Non-pigmented ciliary epithelial cell (primary cell): ENCODE results near the gene TBATA.
"Not testable (repeated sequence)": the region's sequence is repeated elsewhere in the genome, so short reads cannot be mapped to it uniquely, and the experiment has no call there.

Experiments used
- DNase-seq: peaks from one replicate; pipeline ENCODE4 v3.0.0-alpha.2; 2010; ENCODE audit warnings: low read depth

Gene TBATA

GRCh38 chr10:70778267-70778924, 6.8 kb downstream of the TBATA start:
- no peak for DNase-seq

GRCh38 chr10:70777063-70777875, 7.9 kb downstream of the TBATA start:
- no peak for DNase-seq

- DNase-seq = no peak
These were observed 8.6 kb downstream of the TBATA start for GRCh38 chr10:70776455-70777005.

GRCh38 chr10:70775679-70776454, 9.3 kb downstream of the TBATA start:
- DNase-seq = no peak

- no peak for DNase-seq
These were observed 10.1 kb downstream of the TBATA start for GRCh38 chr10:70774810-70775678.

GRCh38 chr10:70773965-70774809, 11.0 kb downstream of the TBATA start:
- DNase-seq = no peak

- no peak for DNase-seq
These were observed 11.7 kb downstream of the TBATA start for GRCh38 chr10:70773461-70773860.

- DNase-seq = no peak
These were observed 12.6 kb downstream of the TBATA start for GRCh38 chr10:70772627-70773026.

- DNase-seq = no peak
These were observed 13.6 kb downstream of the TBATA start for GRCh38 chr10:70771311-70772194.

- not testable (repeated sequence) for DNase-seq
These were observed 14.7 kb downstream of the TBATA start for GRCh38 chr10:70770516-70770915.

- no peak for DNase-seq
These were observed 15.2 kb downstream of the TBATA start for GRCh38 chr10:70770001-70770400.

- no peak for DNase-seq
These were observed 16.1 kb downstream of the TBATA start for GRCh38 chr10:70769121-70769520.

GRCh38 chr10:70768026-70768685, 17.0 kb downstream of the TBATA start:
- DNase-seq = not testable (repeated sequence)

GRCh38 chr10:70765794-70766594, 19.2 kb downstream of the TBATA start:
- no peak for DNase-seq

GRCh38 chr10:70763567-70763966, 21.6 kb downstream of the TBATA start:
- no peak for DNase-seq

GRCh38 chr10:70762441-70763175, 22.6 kb downstream of the TBATA start:
- DNase-seq = no peak

- DNase-seq = no peak
These were observed 23.3 kb downstream of the TBATA start for GRCh38 chr10:70761727-70762350.
